Hematopoietic multipotent progenitor cell (in vitro differentiated cells): ENCODE measurements around the gene ATP7B. TPM values are rescaled to one million over a fixed set of nuclear protein-coding genes. Genes with fewer than 3 reads are reported as not detected.
"Not testable (repeated sequence)": the region's sequence is repeated elsewhere in the genome, so short reads cannot be mapped to it uniquely, and the experiment has no call there.

ENCODE experiments used
- DNase-seq, 3 donors: peaks; one replicate each; pipeline ENCODE4 v3.0.0-alpha.2; 2011 to 2015; ENCODE audit warnings: low read depth in 2 of 3, low spot score in 2 of 3
- total RNA-seq: library from RNA; depleted of rRNA; stranded (reverse); fragments of >200 nt; gene quantifications from one replicate; pipeline ENCODE4 v1.2.3, GENCODE V29; 2012

Gene ATP7B
- total RNA-seq, result 14.0 TPM

DNA sequence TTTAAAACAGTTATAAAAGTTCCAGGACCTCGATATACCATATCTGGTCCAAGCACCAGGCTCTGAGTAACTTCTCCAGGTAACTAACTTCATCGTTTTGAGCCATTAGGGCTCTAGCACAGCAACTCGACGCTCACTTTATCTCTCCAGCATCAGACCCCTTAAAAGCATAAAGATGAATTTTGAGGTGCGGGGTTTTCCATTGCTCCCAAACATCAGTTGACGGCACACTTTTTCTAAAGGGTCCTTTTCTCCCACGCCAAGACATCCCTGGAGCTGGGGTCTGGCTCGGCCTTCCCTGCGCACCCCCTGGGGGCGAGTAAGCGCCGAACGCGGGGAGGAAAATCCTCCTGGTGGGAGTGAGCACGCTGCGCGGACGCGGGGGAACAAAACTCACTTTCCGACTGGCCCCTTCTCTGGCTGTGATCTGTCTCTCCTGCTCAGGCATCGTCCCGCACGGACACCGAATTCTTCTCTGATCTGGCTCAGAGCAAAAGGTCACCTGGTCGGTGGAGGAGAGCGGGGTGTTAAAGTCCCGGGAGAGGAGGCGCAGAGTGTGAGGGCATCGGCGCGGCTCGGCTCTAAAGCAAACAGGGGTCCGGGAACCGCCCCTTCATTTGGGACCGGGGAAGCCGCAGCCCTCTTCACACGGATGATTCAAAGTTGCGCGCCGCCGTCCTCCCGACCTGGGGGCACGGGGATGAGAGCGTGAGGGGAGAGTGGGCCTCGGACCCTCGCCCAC lies at the start of gene ATP7B:
Gene ATP7B, minus strand, starts transcription at position 561 of the 742 bp plus-strand sequence. Its CDS starts 113 bp downstream, at position 448.
- DNase-seq, result peak in 1 of 3 donors; percentile 37

DNA sequence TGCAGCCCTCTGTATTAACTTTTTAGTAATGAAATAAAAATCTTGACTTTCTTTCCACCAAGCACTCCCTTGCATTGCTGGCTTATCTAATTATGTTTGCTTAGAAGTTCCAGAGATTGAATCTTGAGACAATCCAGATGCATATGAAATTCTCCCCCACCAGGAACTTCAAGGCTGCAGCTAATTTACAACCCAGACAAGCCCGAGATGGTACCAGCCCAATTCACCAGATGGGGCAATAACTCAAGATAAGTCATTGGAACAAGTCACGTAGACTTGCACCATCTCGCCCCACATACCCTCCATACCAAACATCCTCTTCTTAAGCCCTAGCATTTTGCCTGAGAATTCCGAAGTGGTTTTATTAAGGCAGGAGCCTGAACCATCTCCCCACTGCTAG lies 42.2 kb upstream of the ATP7B start:
- no peak for DNase-seq

DNA sequence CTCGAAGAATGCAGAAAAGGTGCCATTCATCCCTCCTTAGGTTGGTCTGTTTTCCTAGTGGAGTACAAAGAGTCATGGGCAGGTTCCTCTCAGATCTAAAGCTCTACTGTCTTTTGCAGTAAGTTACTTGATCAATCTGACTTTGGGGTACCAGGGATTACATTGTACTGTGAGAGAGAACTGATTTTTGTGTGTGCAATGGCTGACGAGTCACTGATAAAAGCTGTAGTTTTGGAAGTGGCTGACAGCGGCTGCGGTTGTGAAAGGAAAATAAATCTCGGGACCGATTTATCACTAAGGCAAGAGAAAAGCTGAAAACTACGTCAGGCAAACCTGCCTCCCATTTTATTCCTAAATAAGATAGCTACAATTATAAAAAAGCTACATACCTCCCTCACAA lies 40.1 kb upstream of the ATP7B start:
- DNase-seq, result no peak

DNA sequence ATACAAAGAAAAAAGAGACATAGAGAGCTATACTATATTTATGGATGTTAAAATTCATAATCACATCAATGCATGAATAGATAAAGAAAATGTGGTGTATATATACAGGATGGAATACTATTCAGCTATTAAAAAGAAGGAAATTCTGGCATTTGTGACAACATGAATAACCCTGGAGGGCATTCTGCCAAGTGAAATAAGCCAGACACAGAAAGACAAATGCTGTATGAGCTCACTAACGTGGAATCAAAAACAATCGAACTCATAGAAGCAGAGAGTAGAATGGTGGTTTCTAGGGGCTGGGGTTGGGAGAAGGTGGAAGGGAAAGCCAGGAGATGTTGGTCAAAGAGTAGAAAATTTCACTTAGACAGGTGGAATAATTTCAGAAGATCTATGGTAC lies 37.3 kb upstream of the ATP7B start:
- DNase-seq, result no peak

DNA sequence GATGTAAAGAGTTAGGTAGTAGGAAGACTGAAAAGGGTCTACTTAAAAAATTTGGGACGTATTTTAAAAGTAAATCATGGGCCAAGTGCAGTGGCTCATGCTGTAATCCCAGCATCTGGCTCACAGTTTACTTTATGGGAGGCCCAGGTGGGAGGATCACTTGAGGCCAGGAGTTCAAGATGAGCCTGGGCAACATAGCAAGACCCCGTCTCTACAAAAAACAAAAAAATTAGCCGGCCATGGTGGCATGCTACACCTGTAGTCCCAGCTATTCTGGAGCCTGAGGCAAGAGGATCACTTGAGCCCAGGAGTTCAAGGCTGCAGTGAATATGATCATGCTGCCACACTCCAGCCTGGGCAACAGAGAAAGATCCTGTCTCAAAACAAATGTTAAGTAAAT lies 36.2 kb upstream of the ATP7B start:
- DNase-seq, result no peak

DNA sequence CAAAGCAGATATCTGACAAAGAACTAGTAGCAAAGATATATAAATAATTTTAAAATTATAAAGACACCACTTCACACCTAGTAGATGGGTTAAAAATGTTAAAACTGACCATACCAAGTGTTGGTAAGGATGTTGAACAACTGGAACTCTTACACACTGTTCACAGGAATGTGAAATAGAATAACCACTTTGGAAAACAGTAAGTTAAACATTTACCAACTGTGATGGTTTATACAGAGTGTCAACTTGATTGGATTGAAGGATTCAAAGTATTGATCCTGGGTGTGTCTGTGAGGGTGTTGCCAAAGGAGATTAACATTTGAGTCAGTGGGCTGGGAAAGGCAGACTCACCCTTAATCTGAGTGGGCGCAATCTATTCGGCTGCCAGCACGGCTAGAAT lies 32.4 kb upstream of the ATP7B start:
- DNase-seq, result no peak

DNA sequence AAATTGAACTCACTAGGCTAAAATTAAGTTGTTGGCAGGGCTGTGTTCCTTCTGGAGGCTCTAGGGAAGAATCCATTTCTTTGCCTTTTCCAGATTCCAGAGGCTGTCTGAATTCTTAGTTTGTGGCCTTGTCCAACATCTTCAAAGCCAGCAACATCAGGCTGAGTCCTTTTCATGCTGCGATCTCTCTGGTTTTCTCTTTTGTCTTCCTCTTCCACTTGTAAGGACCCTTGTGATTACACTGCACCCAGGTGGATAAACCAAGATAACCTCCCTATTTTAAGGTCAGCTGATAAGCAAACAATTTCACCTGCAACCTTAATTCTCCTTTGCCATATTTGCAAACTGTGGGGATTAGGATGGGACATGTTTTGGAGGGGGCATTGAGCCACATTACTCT lies 24.8 kb upstream of the ATP7B start:
- no peak for DNase-seq

DNA sequence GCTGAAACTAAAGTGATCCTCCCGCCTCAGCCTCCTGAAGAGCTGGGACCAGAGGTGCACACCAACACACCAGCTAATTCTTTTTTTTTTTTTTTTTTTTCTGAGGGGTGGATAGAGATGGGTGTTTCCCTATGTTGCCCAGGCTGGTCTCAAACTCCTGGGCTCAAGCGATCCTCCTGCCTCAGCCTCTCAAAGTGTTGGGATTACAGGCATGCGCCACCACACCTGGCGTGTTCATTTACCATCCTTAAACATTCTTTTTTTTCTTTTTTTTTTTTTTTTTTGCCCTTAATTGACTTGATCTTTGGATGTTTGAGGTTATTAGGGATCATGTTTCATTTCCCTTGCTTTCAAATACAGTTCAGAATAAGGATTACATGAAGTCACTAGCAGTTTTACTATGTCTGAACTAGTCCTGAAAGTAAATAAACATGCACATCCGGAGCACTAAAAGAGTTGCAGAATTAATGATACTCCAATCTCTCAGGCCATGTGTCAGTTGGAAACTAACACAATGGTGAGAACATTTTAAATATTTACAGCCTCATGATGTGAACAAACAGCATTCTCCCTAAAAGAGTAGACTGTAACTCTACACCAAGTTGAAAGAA lies 23.5 kb upstream of the ATP7B start:
- DNase-seq, result no peak

DNA sequence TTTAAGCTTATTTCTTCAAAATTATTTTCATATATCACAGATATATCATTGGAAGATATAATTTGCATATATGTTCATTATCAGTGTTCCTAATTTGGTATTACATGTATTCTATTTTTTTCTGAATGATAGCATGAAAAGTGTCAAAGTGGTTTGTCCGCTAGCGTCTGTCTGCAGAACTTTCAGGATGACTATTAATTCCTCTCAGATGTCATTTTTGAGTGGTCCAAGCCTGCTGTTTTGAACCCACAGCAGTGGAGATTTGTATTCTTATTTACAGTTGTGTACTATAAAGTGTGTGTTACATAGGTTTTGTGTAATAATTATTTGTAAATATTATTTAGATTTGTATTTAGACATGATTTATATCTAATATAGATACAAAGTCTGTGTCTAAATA lies 21.8 kb upstream of the ATP7B start:
- no peak for DNase-seq

DNA sequence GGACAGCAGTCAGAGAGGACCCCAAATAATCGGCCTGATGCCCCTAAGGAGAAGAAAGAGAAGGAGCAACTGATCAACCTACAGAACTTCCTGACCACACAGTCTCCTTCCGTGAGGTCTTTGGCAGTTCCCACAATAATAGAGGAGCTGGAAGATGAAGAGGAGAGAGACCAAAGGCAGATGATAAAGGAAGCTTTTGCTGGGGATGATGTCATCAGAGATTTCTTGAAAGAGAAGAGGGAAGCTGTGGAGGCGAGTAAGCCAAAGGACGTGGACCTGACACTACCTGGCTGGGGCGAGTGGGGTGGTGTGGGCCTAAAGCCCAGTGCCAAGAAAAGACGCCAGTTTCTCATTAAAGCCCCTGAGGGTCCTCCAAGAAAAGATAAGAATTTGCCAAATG lies 19.2 kb upstream of the ATP7B start:
- not testable (repeated sequence) for DNase-seq

DNA sequence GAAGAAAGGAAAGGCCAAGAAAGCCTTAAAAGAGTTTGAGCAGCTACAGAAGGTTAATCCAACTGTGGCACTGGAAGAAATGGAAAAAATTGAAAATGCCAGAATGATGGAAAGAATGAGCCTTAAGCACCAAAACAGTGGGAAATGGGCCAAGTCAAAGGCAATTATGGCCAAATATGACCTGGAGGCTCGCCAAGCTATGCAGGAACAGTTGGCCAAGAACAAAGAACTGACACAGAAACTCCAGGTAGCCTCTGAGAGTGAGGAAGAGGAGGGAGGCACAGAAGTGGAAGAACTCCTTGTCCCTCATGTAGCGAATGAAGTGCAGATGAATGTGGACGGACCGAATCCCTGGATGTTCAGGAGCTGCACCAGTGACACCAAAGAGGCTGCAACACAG lies 18.3 kb upstream of the ATP7B start:
- no peak for DNase-seq

DNA sequence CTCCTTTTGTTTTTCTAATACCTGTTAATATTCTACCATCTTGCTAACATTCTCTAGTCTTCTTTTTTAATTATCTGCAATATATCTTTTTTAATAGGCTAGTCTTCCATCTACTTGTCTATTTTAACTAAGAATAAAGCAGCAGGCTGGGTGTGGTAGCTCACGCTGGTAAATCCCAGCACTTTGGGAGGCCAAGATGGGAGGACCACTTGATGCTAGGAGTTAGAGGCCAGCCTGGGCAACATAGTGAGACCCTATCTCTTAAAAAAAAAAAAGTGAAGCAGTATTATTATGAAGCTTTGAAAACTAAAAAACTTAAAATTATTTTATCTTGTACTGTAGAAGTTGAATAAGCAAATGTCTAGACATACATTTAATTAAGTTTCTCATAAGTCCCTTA lies 16.6 kb upstream of the ATP7B start:
- no peak for DNase-seq

DNA sequence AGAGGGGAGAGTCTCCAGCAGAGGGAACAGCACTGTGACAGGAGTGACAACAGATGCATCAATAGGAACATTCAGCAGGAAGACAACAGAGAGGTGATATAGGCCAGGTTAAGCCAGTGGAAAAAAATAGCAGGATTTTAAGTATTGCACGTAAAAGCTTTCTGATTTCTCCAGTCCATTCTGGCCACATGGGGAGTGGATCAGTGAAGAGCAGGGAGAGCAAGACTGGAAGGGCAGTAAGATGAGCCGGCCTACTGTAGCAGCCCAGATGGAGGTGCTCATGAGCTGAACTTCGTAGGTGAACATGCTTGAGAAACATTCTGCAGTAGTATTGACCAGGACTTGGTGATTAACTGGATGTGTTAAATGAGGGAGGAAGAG lies 15.0 kb upstream of the ATP7B start:
- DNase-seq, result no peak

DNA sequence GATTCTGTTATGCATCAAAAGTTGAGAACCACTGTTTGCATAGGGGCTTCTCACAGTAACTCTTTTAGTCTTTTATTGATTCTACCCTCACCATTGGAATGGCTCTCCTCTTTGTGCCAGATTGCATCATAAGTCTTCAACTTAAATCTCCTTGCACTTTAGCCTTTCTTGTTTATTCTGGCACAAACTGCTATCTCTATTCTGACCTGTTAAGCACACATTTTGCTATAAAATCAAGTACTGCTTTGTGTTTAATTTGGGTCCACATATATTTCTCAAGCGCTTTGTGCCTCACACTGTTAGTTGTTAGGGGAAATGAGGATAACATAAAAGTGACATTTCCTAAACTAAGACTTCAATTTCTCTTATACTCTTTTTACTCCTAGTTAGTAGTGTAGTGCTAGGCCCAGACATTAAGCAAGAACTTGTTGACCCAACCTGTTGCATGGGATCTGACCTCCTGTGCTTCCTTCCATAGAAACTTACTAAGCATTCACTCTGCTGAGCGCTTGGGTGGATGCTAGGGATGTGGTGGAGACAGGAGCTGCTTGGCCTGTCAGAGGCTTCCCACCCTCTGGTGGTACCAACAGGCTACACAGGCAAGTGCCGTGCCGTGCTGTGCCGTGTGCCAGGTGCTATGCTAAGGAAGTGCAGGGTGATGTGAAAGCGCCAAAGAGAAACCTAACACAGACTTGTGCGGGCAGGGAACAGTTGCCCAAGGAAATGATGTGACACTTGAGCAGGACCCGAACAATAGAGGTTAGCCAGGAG lies 14.4 kb upstream of the ATP7B start:
- no peak for DNase-seq

DNA sequence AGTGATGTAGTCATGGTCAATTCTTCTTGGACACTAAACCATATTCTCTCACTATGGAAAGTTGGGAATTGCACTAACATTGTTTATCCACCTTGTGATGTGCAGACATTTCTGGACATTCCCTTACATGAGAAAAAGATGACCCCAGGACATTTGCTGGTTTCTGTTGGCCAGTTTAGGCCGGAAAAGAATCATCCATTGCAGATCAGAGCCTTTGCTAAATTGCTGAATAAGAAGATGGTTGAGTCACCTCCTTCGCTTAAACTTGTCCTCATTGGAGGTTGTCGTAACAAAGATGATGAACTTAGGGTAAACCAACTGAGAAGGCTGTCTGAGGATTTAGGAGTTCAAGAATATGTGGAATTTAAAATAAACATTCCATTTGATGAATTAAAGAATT lies 13.2 kb upstream of the ATP7B start, which contains the start of gene UTP14C:
Gene UTP14C, plus strand, starts transcription at position 211 of the 400 bp plus-strand sequence. CDS start 4,114 bp downstream, outside the sequence.
- no peak for DNase-seq

DNA sequence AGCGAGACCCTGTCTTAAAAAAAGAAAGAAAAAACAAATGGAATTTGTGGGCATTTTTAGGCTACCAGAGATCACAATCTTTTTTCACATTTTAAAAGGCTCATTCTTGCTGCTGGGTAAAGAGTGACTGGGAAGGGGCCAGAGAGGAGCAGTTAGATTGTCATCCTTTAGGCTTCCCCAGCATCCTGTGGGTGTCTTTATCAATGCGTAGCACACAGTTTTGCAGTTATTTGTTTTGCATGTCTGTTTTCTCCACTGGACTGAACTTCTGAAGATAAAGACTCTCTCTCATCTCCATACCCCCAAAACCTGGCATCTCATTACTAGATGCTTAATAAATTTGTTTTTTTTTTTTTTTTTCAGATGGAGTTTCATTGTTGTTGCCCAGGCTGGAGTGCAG lies 11.1 kb upstream of the ATP7B start:
- DNase-seq, result peak in 2 of 3 donors; percentile 24 to 31

DNA sequence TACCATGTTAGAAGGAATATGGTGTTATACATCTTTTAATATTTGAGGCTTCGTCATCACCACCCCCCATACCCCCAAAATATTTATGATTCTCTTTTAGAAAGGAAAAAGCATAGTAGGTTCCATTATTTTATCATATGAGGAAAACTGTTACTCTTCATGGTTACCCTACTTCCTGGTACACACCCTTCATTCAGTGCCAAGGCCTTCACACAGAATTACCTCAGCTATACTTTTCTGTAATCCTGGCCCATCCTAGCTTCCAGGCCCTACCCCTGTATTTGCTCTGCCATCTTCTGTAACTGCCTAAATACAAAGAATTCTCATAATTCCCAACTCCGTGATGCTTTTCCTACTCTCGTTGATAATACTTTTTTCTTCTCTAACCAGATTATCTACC lies 8.9 kb upstream of the ATP7B start:
- no peak for DNase-seq

DNA sequence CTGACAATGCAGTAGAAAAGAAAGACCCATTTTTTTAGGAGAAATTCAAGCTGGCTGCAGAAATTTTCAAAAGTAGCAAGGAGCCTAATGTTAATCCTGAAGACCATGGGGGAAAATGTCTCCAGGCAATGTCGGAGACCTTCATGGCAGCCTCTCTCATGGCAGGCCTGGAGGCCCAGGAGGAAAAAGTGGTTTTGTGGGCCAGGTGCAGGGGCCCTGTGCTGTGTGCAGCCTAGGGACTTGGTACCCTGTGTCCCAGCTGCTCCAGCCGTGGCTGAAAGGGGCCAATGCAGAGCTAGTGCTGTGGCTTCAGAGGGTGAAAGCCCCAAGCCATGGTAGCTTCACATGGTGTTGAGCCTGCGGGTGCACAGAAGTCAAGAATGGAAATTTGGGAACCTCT lies 5.0 kb upstream of the ATP7B start:
- DNase-seq, result no peak

DNA sequence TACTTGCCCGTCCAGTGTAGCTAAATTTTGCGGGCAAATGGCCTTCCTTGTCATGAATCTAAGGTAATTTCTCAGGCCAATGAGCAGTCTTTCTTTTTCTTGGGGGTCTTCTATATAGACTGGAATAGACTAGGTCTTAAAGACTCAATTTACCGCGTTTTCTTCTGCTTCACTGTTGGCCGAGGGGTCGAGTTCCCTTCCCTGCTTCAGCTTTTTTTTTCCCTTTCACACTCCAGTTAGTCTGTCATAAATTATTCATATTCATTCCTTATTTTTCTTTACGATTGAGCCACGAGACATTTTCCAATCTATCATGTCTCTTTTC lies 1.2 kb upstream of the ATP7B start:
- DNase-seq, result no peak

DNA sequence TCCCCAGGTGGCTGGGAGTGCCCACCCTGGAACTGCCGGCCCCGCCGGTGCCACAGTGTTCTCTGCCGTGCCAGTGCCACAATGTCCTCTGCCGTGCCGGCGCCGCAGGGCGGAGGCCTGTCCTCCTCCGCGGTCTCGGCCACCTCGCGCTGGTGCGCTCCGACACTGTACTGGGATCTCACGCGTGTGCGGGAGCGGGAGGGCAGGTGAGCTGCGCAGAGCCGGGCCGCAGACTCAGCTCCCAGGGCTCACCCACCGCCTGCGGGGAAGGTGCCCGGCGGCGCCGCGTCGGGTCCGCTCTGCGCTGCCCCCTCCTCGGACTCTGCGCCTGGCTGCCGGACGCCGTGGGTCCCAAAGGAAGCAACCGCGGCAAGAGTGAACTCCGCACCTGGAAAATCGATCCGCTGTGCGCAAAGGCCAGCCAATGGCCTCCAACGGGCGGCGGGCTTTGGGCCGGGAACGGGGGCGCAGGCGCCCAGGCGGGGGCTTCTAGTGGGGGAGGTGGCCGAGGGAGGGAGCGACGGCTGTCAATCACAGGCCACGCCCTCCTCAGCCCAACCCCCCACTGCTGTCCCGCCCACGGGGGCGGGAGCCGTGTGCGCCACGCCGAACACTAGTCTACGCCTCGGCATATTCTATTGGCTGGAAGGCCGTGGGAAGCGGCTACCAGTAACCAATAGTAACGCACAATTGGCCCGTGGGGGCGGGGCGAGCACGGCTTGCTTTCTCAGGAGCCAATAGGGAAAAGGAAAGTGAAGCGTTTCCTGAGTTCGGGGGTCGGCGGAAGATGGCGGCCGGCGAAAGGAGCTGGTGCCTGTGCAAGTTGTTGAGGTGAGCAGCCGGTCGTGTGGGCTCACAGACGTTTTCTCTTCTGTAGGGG lies 622 bp upstream of the ATP7B start, which contains the start of gene ALG11:
Gene ALG11, plus strand, starts transcription at position 767 of the 880 bp plus-strand sequence. Its CDS starts 21 bp downstream, at position 788.
- peak; percentile 93 to 99 (median 97) for DNase-seq

DNA sequence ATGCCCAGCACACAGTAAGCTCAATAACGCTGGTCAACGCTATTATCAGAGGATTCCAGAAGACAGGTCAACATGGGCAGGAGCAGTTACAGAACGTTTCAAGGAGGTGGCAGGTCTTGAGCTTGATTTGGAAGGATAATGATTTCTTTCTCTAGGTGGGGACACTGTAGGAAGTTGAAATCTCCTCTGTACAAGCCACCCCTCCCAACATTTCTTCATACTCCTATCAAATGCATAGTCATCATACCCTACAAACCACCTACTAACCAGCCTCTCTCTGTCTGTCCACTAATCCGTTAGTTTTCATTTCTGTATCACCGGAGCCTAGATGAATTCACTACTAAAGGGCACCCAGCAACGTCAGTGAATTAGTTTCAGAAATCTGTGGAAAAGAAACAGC lies 1.3 kb downstream of the ATP7B start:
- no peak for DNase-seq
